HepG2 (cell line): ENCODE measurements around the gene EMILIN1.

Source experiments
- CTCF ChIP-seq: sonication (generic); formaldehyde crosslinking; IDR thresholded peaks from 2 replicates; pipeline ENCODE4 v1.5.0; 2020; ENCODE audit warnings: mild to moderate bottlenecking, missing genetic modification reagents, moderate library complexity
- POLR2A ChIP-seq, 2 experiments: IDR thresholded peaks; 2 replicates each; pipeline ENCODE4 v1.6.1; 2011; ENCODE audit warnings: low read depth in 2 of 2, low read length in 2 of 2, mild to moderate bottlenecking in 1 of 2, moderate library complexity in 1 of 2; ENCODE audit not compliant: insufficient read depth in 1 of 2
- POLR2AphosphoS5 ChIP-seq: IDR thresholded peaks from 2 replicates; pipeline ENCODE4 v1.6.1; 2012; ENCODE audit warnings: low read depth, low read length
- SRF ChIP-seq: IDR thresholded peaks from 2 replicates; pipeline ENCODE4 v1.6.1; 2011; ENCODE audit warnings: mild to moderate bottlenecking, low read depth, low read length, moderate library complexity
- U2AF1 ChIP-seq: fragments of 200-400 bp; formaldehyde crosslinking; optimal IDR thresholded peaks from 2 replicates; pipeline ENCODE3; 2017; ENCODE audit warnings: mild to moderate bottlenecking, low read depth, low read length
- ZBTB20 ChIP-seq: sonication (generic); formaldehyde crosslinking; IDR thresholded peaks from 2 replicates; pipeline ENCODE4 v1.8.1; 2023; ENCODE audit warnings: missing genetic modification reagents, low read depth, mild to moderate bottlenecking, borderline replicate concordance
- ZBTB38 ChIP-seq: sonication (generic); formaldehyde crosslinking; IDR thresholded peaks from 2 replicates; pipeline ENCODE4 v1.5.1; 2020; ENCODE audit warnings: mild to moderate bottlenecking, missing genetic modification reagents
- ZNF20 ChIP-seq: sonication (generic); formaldehyde crosslinking; IDR thresholded peaks from 2 replicates; pipeline ENCODE4 v1.4.0; 2020; ENCODE audit warnings: mild to moderate bottlenecking, moderate library complexity, missing genetic modification reagents
- ZNF772 ChIP-seq: sonication (generic); formaldehyde crosslinking; IDR thresholded peaks from 2 replicates; pipeline ENCODE4 v1.5.0; 2020; ENCODE audit warnings: mild to moderate bottlenecking, missing genetic modification reagents
- ZXDC ChIP-seq: sonication (generic); formaldehyde crosslinking; IDR thresholded peaks from 2 replicates; pipeline ENCODE4 v1.5.0; 2020; ENCODE audit warnings: mild to moderate bottlenecking, missing genetic modification reagents

- TF ChIP-seq POLR2AphosphoS5 (no peak), ZBTB20 (no peak), U2AF1 (no peak), SRF (no peak), ZNF20 (no peak), ZNF772 (no peak), ZXDC (CRISPR knock-in tag) (no peak), ZBTB38 (CRISPR knock-in tag) (no peak), CTCF (CRISPR knock-in tag) (no peak), POLR2A (IDR thresholded peaks at IDR 0.05; ENCODE audit: insufficient read depth in 1 of 2, low read depth in 2 of 2, low read length in 2 of 2) (0 out of 4 replicates have a peak, but pooled peaks of 1 of the 2 experiments have one; percentile 28)
These were observed 39.6 kb upstream of the EMILIN1 start for GRCh38 chr2:27038631-27039339.
